NOMO-1 treated with DMSO at 0.1 percent for 48 hours (cell line): ENCODE measurements around the gene ENOSF1.
"Not testable (repeated sequence)": the region's sequence is repeated elsewhere in the genome, so short reads cannot be mapped to it uniquely, and the experiment has no call there.

Source experiments
- DNase-seq: peaks from one replicate; lab custom pipeline; 2025; ENCODE audit not compliant: unreplicated experiment; lab: John Stamatoyannopoulos, UW

Gene ENOSF1

GRCh38 chr18:712401-713134 lies at the start of gene ENOSF1:
Gene ENOSF1 (minus strand): TSS chr18:712630. CDS start chr18:712587, 43 bp downstream.
- peak; percentile 42 for DNase-seq

- not testable (repeated sequence) for DNase-seq
Measured at GRCh38 chr18:759864-760263, 47.4 kb upstream of the ENOSF1 start.

- no peak for DNase-seq
Measured at GRCh38 chr18:755506-755905, 43.1 kb upstream of the ENOSF1 start.

- DNase-seq, result no peak
Measured at GRCh38 chr18:754656-755055, 42.2 kb upstream of the ENOSF1 start.

- no peak for DNase-seq
Measured at GRCh38 chr18:750456-750855, 38.0 kb upstream of the ENOSF1 start.

- DNase-seq, result no peak
Measured at GRCh38 chr18:744832-745597, 32.6 kb upstream of the ENOSF1 start.

- DNase-seq, result peak; percentile 36
Measured at GRCh38 chr18:741931-742512, 29.6 kb upstream of the ENOSF1 start.

- no peak for DNase-seq
Measured at GRCh38 chr18:732371-732770, 19.9 kb upstream of the ENOSF1 start.

GRCh38 chr18:731185-731584 lies 18.8 kb upstream of the ENOSF1 start:
- no peak for DNase-seq

- DNase-seq, result no peak
Measured at GRCh38 chr18:730692-731091, 18.3 kb upstream of the ENOSF1 start.

GRCh38 chr18:730120-730519 lies 17.7 kb upstream of the ENOSF1 start:
- not testable (repeated sequence) for DNase-seq

GRCh38 chr18:725646-726045 lies 13.2 kb upstream of the ENOSF1 start:
- no peak for DNase-seq

- no peak for DNase-seq
Measured at GRCh38 chr18:723541-724080, 11.2 kb upstream of the ENOSF1 start.

- DNase-seq, result no peak
Measured at GRCh38 chr18:717003-717402, 4.6 kb upstream of the ENOSF1 start.

GRCh38 chr18:715626-716025 lies 3.2 kb upstream of the ENOSF1 start:
- no peak for DNase-seq

GRCh38 chr18:713135-713490 lies 683 bp upstream of the ENOSF1 start:
- no peak for DNase-seq

GRCh38 chr18:711657-712400 lies 601 bp downstream of the ENOSF1 start:
- DNase-seq, result peak; percentile 43

GRCh38 chr18:711310-711656 lies 1.1 kb downstream of the ENOSF1 start:
- DNase-seq, result no peak

- no peak for DNase-seq
Measured at GRCh38 chr18:710418-711300, 1.8 kb downstream of the ENOSF1 start.

GRCh38 chr18:709771-710170 lies 2.7 kb downstream of the ENOSF1 start:
- no peak for DNase-seq
